Activated CD8-positive, alpha-beta memory T cell treated with anti-CD3 and anti-CD28 coated beads, Interleukin-2, amount 50 U/mL, for 1 hour (primary cell): ENCODE data around the gene CYFIP1.

Experiments
- DNase-seq: peaks from one replicate; pipeline ENCODE4 v3.0.0-alpha.2; 2020; ENCODE audit errors: extremely low read depth

CYFIP1 gene

DNA sequence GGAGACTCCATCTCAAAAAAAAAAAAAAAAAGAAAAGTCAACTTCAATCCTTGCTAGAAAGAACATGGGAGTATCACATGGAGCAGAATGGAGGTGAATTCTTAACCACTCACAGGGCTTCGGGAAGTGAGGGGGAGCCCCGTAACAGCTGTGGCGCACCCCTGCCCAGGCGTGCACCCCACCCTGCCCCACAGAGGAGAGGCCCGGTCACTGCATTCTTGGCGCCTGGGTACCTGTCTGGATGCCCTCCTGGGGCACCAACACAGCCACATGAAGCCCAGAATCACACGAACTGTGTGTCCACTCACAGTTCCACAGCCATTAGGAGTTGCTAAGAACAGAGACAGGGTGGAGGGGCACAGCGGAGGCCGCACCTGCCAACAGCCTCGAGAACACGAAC lies 89.9 kb downstream of the CYFIP1 start:
- no peak for DNase-seq

DNA sequence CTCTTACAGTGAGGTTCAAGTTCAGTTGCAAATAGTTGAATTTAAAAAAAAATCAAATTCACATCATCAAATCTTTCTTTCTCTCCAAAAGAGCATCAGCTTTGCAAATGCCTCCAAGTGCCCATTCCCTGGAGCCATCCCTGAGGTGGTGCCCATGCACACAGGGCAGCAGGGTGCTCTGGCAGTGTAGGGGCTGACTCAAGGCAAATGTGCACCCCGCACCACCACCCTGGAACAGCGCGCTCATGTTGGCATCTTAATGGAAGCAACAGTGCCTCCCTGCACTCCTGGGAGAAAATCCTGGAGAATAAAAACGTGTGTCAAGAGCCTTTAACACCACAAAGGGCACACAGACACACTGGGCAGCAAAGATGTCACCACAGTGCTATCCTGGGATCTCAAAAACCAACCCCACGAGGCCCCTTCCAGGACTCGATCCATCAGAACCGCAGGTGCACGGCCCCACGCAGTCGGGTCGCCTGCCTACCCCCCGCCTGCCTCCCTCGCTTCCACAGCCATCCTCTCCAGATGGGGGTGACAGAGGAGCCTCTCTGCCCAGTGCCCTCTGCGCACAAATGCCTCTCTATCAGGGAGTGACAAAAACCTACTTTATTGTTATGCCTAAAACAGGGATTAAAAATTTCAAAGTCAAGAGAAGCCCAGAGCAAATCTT lies 90.9 kb downstream of the CYFIP1 start:
- no peak for DNase-seq

DNA sequence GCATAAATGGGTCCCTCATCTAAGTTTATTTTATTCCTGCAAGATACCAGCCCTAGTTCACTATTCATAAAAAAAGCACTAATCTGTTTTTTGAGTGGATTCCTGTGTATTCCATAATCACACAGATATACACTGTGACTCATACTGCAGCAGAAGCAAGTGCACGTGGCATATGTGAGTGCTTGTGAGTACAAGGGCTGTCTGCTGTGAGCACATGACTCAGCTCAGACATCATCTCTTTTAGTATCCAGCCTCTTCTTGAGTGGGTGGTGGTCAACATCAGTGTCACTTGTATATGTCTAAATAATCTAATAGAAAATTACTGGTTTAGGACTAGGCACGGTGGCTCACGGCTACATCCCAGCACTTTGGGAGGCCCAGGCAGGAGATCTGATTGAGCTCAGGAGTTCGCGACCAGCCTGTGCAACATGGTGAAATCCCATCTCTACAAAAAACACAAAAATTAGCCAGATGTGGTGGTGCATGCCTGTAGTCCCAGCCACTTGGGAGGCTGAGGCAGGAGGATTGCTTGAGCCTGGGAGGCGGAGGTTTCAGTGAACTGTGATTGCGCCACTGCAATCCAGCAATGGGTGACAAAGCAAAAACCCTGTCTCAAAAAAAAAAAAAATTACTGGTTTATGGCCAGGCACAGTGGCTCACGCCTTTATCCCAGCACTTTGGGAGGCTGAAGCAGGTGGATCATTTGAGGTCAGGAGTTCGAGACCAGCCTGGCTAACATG lies 91.9 kb downstream of the CYFIP1 start:
- DNase-seq = no peak

DNA sequence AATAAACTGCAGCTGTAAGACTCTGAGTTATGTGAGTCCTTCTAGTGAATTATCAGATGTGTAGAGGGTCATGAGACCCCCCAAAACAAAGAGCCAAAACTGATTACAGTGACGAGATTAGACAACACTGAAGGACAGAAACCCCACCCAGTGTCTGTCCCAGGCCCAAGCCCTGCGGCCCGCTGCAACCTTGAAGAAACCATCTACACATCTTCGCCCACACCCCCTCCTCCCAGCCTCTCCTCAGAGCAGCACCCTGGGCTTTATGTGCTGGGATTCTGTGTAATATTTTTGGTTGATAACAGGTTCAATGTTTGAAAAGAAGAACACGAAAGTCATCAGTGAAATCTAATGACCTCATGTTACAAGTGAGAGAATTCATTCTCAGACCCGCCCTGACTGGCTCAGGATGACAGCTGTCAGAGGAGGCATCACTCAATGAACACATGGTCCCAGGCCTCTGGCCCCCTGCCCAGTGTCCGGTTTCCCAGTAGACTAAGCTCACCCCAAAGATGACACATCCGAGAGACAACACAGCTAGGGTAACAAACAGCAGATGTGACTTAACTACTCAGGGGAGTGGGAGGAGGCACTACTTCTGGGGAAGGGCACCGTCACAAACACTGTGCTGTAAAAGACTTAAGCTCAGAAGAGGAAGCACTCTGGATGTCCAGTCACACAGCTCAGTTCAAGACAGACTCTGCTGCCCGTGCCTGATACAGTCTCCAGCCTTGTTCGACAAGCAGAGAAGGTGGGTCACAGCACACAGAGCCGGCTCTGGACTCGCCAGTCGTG lies 92.8 kb downstream of the CYFIP1 start:
- no peak for DNase-seq

DNA sequence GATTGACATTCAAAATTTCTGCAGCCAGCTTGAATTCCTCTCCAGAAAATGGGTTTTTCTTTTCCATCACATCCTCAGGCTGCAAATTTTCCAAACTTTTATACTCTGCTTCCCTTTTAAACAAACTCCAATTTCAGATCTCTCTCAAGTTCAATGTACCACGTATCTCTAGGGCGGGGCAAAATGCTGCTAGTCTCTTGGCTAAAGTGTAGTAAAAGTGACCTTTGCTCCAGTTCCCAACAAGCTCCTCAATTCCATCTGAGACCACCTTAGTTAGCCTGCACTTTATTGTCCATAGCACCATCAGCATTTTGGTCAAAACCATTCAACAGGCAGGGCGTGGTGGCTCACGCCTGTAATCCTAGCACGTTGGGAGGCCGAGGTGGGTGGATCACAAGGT lies 95.0 kb downstream of the CYFIP1 start:
- DNase-seq = no peak

DNA sequence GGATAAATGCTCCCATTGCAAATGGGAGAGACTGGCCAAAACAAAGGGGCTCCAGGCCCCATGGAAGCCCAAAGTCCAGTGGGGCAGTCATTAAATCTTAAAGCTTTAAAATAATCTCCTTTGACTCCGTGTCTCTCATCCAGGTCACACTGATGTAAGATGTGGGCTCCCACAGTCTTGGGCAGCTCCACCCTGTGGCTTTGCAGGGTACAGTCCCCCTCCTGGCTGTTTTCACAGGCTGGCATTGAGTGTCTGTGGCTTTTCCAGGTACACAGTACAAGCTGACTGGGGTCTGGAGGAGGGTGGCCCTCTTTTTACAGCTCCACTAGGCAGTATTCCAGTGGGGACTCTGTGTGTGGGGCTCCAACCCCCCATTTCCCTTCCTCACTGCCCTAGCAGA lies 95.8 kb downstream of the CYFIP1 start:
- DNase-seq = no peak

DNA sequence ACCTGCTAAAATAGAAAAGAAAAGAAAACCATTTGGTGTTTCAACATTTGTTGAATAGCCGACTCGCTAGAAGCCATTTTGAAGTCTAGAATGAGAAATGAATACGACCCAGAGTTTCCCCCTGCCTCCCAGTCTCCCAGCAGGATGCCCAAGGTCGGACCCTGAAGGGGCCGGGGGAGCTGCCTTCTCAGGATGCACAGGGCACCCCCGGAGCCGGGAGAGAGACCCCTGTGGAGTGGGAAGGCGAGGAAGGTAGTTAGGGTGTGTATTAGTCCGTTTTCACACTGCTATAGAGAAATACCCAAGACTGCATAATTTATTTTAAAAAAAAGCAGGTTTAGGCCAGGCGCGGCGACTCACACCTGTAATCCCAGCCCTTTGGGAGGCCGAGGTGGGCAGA lies 97.0 kb downstream of the CYFIP1 start:
- DNase-seq = no peak

DNA sequence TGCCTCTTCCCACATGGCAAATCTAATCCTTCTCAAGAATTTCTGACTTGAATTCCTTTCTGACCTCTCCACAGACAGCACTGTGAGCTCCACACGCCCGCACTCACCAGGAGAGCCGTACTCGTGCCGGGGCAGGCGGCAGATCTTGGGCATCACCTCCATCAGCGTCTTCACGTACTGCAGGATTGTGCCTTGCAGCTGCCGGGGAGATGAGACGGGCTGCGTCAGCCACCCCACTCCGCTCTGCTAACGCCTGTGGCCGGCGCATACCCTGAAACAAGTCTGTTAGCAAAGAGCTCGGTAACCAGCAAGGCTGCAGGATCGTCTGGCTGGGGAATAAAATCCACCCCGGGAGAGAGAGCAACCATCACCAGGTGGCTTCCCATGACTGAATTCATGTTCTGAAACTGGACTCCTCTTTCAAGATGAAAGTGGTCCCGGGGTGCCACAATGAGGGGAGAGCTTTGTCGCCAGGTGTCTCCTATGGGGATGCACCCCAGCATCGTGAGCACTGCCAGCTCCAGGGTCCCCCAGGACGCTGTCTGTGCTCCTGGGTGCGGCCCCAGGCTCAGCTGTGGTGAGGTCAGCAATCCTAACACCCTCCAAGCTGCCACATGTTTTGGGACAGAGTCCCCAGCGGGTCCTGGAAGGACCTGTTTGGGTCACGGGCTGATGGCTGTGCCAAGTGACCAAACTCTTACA lies 98.3 kb downstream of the CYFIP1 start:
- no peak for DNase-seq

DNA sequence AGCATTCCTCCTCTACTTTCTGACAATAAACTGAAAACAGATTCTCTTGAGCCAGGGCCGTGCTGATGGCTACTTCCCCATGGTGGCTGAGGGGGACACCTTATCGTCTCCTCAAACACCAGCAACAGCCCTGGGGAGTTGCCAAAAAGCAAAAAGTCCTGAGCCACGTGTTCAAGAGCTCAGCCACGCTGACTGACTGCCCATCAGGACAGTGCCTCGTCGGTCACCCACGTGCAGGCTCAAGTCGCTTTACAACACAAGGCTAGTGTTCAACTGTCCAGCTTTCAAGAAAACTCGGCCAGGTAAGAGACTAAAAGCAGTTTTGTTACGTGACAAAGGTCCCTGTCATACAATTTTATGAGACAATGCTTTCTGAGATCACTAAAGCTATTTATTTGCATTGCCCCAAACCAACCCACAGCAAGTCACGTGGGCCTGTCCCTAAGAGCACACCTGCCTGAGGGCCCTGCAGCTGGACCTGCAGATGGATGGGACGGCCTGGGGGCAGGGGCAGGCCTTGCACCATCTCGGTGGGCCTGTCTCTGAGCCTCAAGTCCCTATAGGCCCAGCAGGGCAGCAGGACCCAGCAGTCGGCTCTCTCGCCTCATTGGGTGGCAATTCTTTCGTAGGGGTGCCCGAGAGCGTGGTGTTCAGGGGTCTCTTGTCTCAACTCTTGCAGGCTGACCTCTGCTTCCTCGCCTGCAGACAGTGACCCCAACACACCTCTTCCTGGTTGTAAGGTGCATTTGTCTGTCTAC lies 99.0 kb downstream of the CYFIP1 start:
- DNase-seq = no peak

DNA sequence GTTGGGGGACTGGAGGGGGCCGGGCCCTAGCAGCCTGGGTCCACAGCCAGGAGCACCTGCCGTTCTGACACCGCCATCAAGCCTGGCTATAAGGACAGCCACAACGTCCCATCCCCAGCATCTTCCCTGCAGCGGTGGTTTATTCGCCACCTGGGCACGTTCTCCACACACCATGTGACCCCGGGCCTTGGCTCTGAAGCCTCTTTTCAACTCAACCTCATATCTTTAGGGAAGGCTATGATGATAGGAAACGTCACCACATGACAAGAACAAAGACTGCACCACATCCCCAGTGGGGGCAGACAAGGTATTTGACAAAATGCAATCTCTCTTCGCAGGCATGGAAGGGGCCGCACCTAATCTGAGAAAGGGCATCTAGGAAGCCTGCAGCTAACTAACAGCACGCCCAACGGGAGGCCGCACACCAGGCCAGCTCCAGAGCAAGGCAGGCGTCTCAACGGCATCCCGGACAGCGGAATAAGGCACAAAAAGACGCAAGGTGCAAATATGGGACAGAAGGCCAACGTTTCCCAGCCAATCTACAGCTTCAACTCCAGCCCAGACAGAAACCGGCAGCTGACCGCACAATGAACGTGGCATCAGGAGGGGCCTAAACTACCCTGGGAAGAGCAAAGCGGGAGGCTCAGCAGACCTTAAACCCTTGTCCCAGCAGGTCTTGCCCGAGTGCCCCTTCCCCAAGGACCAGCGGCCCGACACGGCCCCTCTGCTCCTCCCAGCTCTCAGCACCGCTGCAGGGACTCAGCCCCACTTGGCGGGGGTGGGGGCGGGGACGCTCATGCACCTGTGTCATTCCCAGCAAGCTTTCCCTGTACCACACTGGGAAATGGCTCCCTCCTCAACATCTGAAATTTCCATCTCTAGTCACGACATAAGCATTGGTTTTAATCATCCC lies 99.8 kb downstream of the CYFIP1 start:
- no peak for DNase-seq

DNA sequence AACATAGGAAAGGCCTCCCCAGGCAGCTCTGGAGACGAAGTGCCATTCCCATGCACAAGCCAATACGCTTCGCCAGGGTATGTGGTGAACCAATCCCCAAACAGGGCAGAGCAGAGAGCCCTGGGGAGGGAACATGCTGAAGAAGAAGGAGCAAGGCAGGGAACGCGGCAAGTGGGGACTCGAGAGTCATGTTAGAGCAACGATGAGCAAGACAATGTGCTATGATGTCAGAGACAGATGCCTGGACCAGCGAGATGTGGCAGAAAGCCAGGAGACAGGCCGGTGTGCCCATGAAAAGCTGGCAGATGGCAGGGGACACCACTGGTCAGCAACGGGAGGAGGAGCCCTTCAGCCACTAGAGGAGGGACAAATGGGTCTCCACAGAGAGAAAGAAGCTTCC lies 102.1 kb downstream of the CYFIP1 start:
- DNase-seq = no peak

DNA sequence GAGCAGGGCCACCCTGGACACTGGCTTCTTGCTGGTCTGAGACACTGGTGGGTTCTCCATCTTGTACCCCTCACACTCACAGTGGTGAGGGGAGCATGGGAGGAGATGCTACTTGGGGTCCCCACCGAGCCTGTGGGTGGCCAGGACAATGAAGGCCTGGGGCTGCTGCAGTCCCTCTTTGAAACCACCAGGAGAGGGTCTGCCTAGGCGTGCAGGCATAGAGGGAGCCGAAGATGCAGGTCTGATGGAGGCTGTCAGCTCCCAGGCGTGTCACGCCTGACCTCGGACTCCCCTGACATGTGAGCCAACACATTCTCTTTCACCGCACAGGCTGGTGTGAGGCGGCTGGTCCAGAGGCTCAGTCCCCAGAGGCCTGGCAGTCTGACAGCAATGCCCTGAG lies 102.6 kb downstream of the CYFIP1 start:
- no peak for DNase-seq

DNA sequence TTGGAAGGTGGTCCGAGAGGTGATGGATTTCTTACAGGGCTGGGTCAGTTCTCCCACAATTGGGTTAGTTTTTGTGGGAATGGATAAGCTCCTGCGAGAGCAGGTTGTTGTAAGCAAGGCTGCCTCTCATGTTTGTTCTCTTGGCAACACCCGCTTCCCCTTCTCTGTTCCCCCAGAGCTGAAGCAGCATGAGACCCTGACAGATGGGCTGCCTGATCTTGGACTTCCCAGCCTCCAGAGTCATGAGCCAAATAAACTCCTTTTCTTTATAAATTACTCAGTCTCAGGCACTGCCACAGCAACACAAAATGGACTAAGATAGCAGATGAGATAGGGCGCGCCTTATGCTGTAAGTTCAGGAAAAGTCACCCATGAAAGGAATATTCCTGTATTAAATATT lies 103.1 kb downstream of the CYFIP1 start:
- DNase-seq = no peak

DNA sequence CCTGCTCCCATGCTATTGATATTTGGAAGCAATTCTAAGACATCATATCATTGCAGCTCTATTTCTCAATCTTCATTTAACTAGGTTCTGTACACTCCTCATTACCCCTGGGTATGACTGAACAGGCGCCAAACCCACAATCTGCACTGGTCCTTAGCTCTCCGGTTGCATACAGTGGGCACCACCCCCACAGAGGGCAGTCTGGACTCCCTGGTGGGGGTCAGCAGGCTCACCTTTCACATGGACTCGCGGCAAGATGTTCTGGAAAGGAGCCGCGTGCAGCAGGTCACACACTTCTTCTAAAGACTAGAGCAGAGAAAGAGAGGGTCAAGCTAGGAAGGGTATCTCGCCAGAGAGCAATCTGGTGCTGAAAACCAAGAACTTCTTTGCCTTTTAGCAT lies 105.2 kb downstream of the CYFIP1 start:
- no peak for DNase-seq

DNA sequence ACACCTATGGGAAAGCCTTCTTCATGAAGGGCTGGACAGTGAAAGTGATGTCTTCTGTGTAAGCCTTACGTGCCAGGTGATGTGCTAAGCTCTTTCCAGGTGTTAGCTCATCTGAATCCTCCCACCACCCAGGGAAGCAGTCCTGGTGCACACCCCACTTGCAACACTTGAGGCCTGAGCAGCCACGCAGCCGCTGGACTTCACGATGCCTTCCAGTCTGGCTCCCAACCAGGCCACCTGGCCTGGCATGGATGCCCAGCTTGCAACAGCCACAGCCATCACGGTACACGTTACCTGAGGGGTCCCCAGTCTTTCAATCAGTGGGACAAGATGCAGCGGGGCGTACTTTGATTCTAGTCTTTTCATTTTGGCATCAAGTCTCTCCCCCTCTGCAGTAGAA lies 105.9 kb downstream of the CYFIP1 start:
- DNase-seq = no peak

DNA sequence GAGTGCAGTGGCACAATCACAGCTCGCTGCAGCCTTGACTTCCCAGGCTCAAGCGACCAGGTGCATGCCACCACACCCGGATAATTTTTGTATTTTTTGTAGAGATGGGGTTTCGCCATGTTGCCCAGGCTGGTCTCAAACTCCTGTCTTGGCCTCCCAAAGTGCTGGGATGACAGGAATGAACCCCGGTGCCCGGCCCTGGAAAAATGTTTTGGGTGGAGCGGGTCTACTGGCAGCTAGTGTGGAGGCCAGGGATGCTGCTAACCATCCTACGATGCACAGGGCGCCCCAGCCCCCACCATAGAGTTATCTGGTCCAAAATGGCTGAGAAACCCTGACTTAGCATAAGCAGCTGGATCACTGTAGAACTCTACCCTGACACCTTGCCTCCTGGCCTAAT lies 106.3 kb downstream of the CYFIP1 start:
- no peak for DNase-seq

DNA sequence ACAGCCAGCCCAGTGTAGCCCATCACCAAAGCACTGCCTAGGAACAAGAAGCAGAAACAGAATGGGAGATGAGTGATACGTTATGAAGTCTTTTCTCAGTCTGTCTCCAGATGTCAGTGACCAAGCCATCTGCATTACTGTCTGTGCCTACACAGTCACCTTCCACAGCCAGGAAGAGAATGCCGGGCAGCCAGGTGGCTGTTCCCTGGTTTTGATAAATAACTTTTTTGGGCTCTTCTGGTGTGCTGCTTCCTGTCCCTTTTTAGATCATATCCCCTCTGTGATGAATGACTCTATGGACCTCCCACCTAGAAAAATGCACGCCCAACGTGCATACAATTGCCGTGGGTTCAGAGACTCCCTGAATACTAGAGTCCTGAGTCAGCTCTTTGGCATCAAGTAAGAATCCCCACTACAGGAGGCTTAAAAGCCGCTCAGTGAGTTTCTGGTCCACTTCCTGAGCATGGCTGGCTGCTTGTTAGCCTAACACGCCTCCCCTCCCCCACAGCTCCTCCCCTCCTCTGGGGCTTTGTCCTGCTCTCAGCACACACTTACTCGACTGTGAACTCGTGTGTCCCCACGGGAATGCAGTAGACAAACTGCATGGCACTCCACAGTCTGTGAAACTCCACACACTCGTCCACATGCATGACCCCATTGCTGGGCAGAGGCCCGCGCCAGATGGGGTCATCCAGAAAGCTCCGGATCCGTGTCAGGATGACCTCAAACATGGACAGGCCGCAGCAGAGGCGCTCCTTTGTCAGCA lies 107.0 kb downstream of the CYFIP1 start:
- no peak for DNase-seq

DNA sequence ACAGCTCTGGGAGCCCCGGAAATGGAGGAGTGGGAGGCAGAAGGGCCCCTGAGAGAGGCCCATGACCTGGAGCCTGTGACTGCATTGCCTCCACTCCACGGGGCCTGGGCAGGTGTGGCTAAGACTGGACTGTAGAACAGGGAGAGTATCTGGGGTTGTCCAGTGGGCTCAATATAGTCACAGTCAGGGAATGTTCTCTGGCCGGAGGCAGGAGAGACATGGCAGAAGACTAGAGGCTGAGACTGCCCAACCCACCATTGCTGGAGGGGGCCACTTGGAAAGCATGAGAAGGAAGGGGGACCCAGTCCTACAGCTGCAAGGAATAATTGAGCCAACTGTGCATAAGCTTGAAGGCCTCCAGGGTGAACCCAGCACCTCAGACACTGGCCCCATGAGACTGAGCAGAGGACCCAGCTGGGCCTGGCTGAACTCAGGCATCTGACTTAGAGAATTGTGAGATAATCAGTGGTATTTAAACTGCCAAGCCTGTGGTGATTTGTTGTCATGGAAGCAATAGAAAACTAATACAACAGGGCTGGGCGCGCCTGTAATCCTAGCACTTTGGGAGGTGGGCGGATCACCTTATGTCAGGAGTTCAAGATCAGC lies 108.6 kb downstream of the CYFIP1 start:
- no peak for DNase-seq

DNA sequence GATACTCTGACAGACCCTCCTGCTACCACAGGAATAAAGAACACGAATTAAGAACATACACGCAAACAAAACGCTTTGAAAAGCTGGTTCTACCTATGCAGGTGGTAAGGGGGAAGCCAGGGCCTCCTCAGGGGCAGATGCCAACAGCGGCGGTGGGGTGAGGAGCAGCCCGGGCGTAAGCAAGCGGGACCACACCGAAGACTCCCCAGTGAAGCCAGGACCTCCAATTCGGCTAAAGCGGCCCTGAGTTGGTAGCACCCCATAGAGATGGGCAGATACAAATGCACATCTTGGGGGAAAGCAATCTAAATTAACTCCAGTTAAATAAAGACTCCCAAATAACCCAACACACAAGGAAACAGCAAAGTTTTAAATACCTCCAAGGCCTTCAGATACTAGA lies 109.3 kb downstream of the CYFIP1 start:
- DNase-seq = no peak
